H1 (cell line): ENCODE data around the gene PIGBOS1. TPM values are rescaled to one million over a fixed set of nuclear protein-coding genes. Genes with fewer than 3 reads are reported as not detected.
A peak's percentile ranks its signal among the peaks of the same experiment; 100 is the strongest.

ENCODE experiments used
- CTCF ChIA-PET: fragments of 300-600 bp; sonication (Branson Sonifier 250); formaldehyde crosslinking; loops from one replicate; lab custom pipeline; 2021; ENCODE audit not compliant: partially characterized antibody; lab: Charles Lee
- POLR2A ChIA-PET: fragments of 300-600 bp; sonication (Branson Sonifier 250); formaldehyde crosslinking; loops from one replicate; lab custom pipeline; 2021; ENCODE audit warnings: inconsistent platforms; ENCODE audit not compliant: partially characterized antibody; lab: Charles Lee
- DNase-seq, 2 experiments: peaks; one replicate each; pipeline versions ENCODE4 v3.0.0 to v3.0.0-alpha.2; 2010 to 2022; ENCODE audit warnings: low spot score in 2 of 2, low read depth in 1 of 2, mixed read lengths in 1 of 2
- FAIRE-seq: peaks from 2 replicates; lab custom pipeline; 2011; peaks lifted over from hg19 to GRCh38; lab: Jason Lieb, UNC
- H2AFZ ChIP-seq: 2 replicates; pipeline ENCODE4 v1.8.1; 2012; ENCODE audit warnings: low read length, inconsistent platforms
- H2AK5ac ChIP-seq: 2 replicates; pipeline ENCODE4 v1.6.1; 2013; ENCODE audit warnings: low read depth, low read length
- H2BK120ac ChIP-seq: replicated peaks from 2 replicates; pipeline ENCODE3; 2013; ENCODE audit warnings: low read depth, low read length, inconsistent platforms
- H2BK12ac ChIP-seq: 2 replicates; pipeline ENCODE4 v1.6.1; 2013; ENCODE audit warnings: low read depth, low read length
- H2BK15ac ChIP-seq: 2 replicates; pipeline ENCODE4 v1.6.1; 2013; ENCODE audit warnings: low read length
- H2BK20ac ChIP-seq: 2 replicates; pipeline ENCODE4 v1.6.1; 2013; ENCODE audit warnings: low read length
- H2BK5ac ChIP-seq: 2 replicates; pipeline ENCODE4 v1.6.1; 2013; ENCODE audit warnings: low read depth, low read length
- H3K14ac ChIP-seq: 2 replicates; pipeline ENCODE4 v1.6.1; 2013; ENCODE audit warnings: inconsistent platforms; ENCODE audit not compliant: insufficient read length
- H3K18ac ChIP-seq: 2 replicates; pipeline ENCODE4 v1.6.1; 2013; ENCODE audit warnings: low read length; ENCODE audit errors: extremely low read depth
- H3K23ac ChIP-seq: 2 replicates; pipeline ENCODE4 v1.6.1; 2013; ENCODE audit warnings: inconsistent platforms; ENCODE audit not compliant: insufficient read length
- H3K23me2 ChIP-seq: 2 replicates; pipeline ENCODE4 v1.6.1; 2013; ENCODE audit warnings: low read depth, low read length
- H3K27ac ChIP-seq: 2 replicates; pipeline ENCODE4 v1.6.1; 2011; ENCODE audit warnings: low read depth, low read length, inconsistent platforms
- H3K27me3 ChIP-seq, 4 experiments: replicated peaks in 1 of 4; 1 replicate in 1 of 4; 2 replicates in 3 of 4; pipeline versions ENCODE4 v1.6.1 to v1.8.1; 2011 to 2013; ENCODE audit warnings: low read length in 3 of 4, mild to moderate bottlenecking in 3 of 4, inconsistent platforms in 2 of 4, mixed read lengths in 2 of 4, moderate library complexity in 1 of 4; ENCODE audit not compliant: control insufficient read depth in 3 of 4, insufficient read depth in 3 of 4; ENCODE audit errors: extremely low read depth in 1 of 4
- H3K36me3 ChIP-seq, 4 experiments: 2 replicates each; pipeline versions ENCODE4 v1.6.1 to v1.8.1; 2011 to 2013; ENCODE audit warnings: mild to moderate bottlenecking in 4 of 4, low read length in 3 of 4, moderate library complexity in 2 of 4, control low read depth in 1 of 4, inconsistent platforms in 1 of 4; ENCODE audit not compliant: insufficient read depth in 4 of 4, control insufficient read depth in 2 of 4
- H3K4ac ChIP-seq: replicated peaks from 2 replicates; pipeline ENCODE3; 2013; ENCODE audit warnings: low read length, low read depth, mixed read lengths, inconsistent platforms; ENCODE audit not compliant: insufficient read length
- H3K4me1 ChIP-seq, 4 experiments: replicated peaks in 1 of 4; 1 replicate in 1 of 4; 2 replicates in 3 of 4; pipeline versions ENCODE4 v1.6.1 to v1.8.1; 2011 to 2013; ENCODE audit warnings: low read length in 3 of 4, inconsistent platforms in 2 of 4, mixed read lengths in 1 of 4; ENCODE audit not compliant: insufficient read depth in 4 of 4, control insufficient read depth in 3 of 4
- H3K4me2 ChIP-seq, 2 experiments: 2 replicates each; pipeline versions ENCODE4 v1.6.1 to v1.8.1; 2011 to 2013; ENCODE audit warnings: low read depth in 2 of 2, low read length in 2 of 2, control low read depth in 1 of 2, inconsistent platforms in 1 of 2, mild to moderate bottlenecking in 1 of 2; ENCODE audit not compliant: insufficient read depth in 1 of 2
- H3K4me3 ChIP-seq, 4 experiments: fragments of 200-600, 300-600 bp in 1 of 4; sonication (generic), shearing (Covaris generic), sonication (Bioruptor Twin) in 1 of 4; 2 replicates each; pipeline versions ENCODE4 v1.5.1 to v1.8.1; 2011 to 2016; ENCODE audit warnings: low read length in 4 of 4, low read depth in 3 of 4, control low read depth in 2 of 4, inconsistent platforms in 2 of 4, mild to moderate bottlenecking in 2 of 4, mixed read lengths in 1 of 4, moderate library complexity in 1 of 4; ENCODE audit not compliant: insufficient read depth in 2 of 4; ENCODE audit errors: extremely low read depth in 1 of 4
- H3K56ac ChIP-seq: replicated peaks from 2 replicates; pipeline ENCODE3; 2013; ENCODE audit warnings: low read depth, mild to moderate bottlenecking, mixed read lengths, low read length, inconsistent platforms; ENCODE audit not compliant: insufficient read length
- H3K79me1 ChIP-seq: 2 replicates; pipeline ENCODE4 v1.6.1; 2013; ENCODE audit warnings: low read depth, low read length, control low read depth
- H3K79me2 ChIP-seq, 2 experiments: 2 replicates each; pipeline versions ENCODE4 v1.6.1 to v1.8.1; 2012 to 2013; ENCODE audit warnings: low read length in 2 of 2, mild to moderate bottlenecking in 2 of 2, inconsistent platforms in 1 of 2; ENCODE audit not compliant: insufficient read depth in 2 of 2, control insufficient read depth in 1 of 2
- H3K9ac ChIP-seq, 4 experiments: replicated peaks in 1 of 4; 1 replicate in 1 of 4; 2 replicates in 3 of 4; pipeline versions ENCODE4 v1.6.1 to v1.8.1; 2011 to 2013; ENCODE audit warnings: low read depth in 3 of 4, low read length in 3 of 4, control low read depth in 2 of 4, mild to moderate bottlenecking in 2 of 4, moderate library complexity in 2 of 4, inconsistent platforms in 1 of 4; ENCODE audit errors: extremely low read depth in 1 of 4
- H3K9me3 ChIP-seq, 2 experiments: 2 replicates each; pipeline versions ENCODE4 v1.6.1 to v1.8.1; 2012 to 2013; ENCODE audit warnings: mild to moderate bottlenecking in 2 of 2, moderate library complexity in 2 of 2, control low read depth in 1 of 2, inconsistent platforms in 1 of 2, low read depth in 1 of 2, low read length in 1 of 2, mixed read lengths in 1 of 2; ENCODE audit not compliant: insufficient read depth in 2 of 2
- H4K20me1 ChIP-seq, 2 experiments: replicated peaks in 1 of 2; 2 replicates each; pipeline versions ENCODE3 to v1.8.1; 2011 to 2013; ENCODE audit warnings: inconsistent platforms in 2 of 2, low read length in 2 of 2, mild to moderate bottlenecking in 1 of 2; ENCODE audit not compliant: insufficient read depth in 2 of 2, control insufficient read depth in 1 of 2
- H4K5ac ChIP-seq: 2 replicates; pipeline ENCODE4 v1.6.1; 2013; ENCODE audit warnings: low read length, low read depth, mixed read lengths, inconsistent platforms; ENCODE audit not compliant: insufficient read length
- H4K8ac ChIP-seq: 2 replicates; pipeline ENCODE4 v1.8.0; 2013; ENCODE audit warnings: mild to moderate bottlenecking, moderate library complexity, low read length, inconsistent platforms; ENCODE audit not compliant: insufficient read depth; ENCODE audit errors: extremely low read depth
- H4K91ac ChIP-seq: replicated peaks from 2 replicates; pipeline ENCODE3; 2013; ENCODE audit warnings: low read length, mixed read lengths, inconsistent platforms; ENCODE audit not compliant: insufficient read length
- TEAD4 ChIP-seq: IDR thresholded peaks from 2 replicates; pipeline ENCODE4 v1.6.1; 2012; ENCODE audit warnings: low read depth, low read length, inconsistent platforms, mixed read lengths
- WGBS, 2 experiments: shearing (Covaris generic) in 1 of 2; methylation state at CpG; one replicate each; pipeline versions ENCODE4 v1.1.6 to v1.1.7; 2013 to 2015; ENCODE audit warnings: low lambda C conversion rate in 2 of 2, mixed read lengths in 2 of 2, inconsistent platforms in 1 of 2, low coverage in 1 of 2, missing lambda C conversion rate in 1 of 2; ENCODE audit not compliant: insufficient replicate concordance in 2 of 2, insufficient coverage in 1 of 2, insufficient read length in 1 of 2; ENCODE audit errors: extremely low coverage in 1 of 2, missing lambda C conversion rate in 1 of 2; 5-methylcytosine and 5-hydroxymethylcytosine counted together
- polyA plus RNA-seq, 7 experiments: library from polyadenylated mRNA; depleted of rRNA in 3 of 7; stranded (reverse) in 5 of 7; unstranded in 2 of 7; fragments of >200 nt in 5 of 7; fragments of 200-250 nt in 2 of 7; gene quantifications; 1 replicate in 5 of 7; 2 replicates in 1 of 7; 4 replicates in 1 of 7; pipeline versions ENCODE4 v1.2.1 to v1.2.3, GENCODE V29; 2011 to 2013; ENCODE audit warnings: missing spikeins in 2 of 7, mixed read lengths in 2 of 7
- total RNA-seq: library from RNA; stranded (reverse); fragmentation: NEBNext Ultra II Directional; extraction: Animal tissue kit (Norgen Biotek cat#: 25700); gene quantifications from 2 replicates; pipeline ENCODE4 v1.2.1, GENCODE V29; 2021
- TF ChIP-seq, protein P1 (sequence below): IDR thresholded peaks from 2 replicates; pipeline ENCODE4 v1.6.1; 2011; ENCODE audit warnings: low read length, improper control_type of control experiment

The PIGBOS1 gene
- total and polyA plus RNA-seq, 2 of the 8 experiments (the other 6 are each of a cell fraction or from before 2014, with no cell fraction given) = 7.8 to 16.7 TPM

DNA sequence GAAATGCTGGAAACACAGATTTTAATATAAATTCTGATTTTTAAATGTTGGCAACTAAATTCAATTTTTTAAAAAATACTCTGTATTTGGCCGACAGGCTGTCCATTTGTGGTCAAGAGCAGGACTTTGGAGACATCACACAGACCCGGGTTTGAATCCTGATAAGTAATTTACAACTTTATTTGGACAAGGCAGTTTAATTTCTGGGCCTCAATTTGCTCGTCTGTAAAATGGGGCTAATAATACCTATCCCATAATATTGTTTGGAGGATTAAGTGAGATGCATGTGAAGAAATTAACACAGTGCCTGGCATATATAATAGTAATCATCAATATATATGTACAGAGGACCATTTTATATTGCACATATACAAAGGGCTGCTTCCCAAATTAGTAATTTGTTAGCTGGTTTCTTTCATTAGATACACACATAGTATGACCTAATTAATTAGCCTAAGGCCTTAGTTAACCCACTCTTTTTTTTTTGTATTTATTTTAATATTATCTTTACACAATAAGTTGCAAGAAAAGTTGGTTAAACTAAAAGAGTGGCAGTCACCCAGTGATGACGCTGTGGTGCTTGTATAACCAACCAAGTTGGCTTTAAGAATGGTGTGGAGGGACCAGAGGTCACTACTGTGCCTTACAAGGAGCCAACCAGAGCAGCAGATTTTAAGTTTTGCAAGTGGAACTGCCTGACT lies 764 bp upstream of the PIGBOS1 start:
- no peak overlapping the region for H4K5ac ChIP-seq
- peaks cover 0 to 3% of the 10 kb centered on the region in 2 experiments; a peak in 1 of 4 replicates for H3K79me2 ChIP-seq
- CTCF ChIA-PET = interaction anchor here (0.6 to 2.1 kb wide), 4 partner anchors 13 to 233 kb away, joined by 3 to 10 read pairs (median 6); partner anchors contain the start of genes CCPG1 and PIERCE2
- POLR2A ChIA-PET = interaction anchor here (0.8 to 1.7 kb wide), 10 partner anchors 10 to 123 kb away, joined by 3 to 5 read pairs (median 3); partner anchors contain the start of genes CCPG1, PIERCE2 and RSL24D1
- H2BK12ac ChIP-seq = no peak overlapping the region
- H3K9ac ChIP-seq = no peak overlapping the region; a peak in 3 of 7 replicates
- H2BK5ac ChIP-seq = peak overlapping the region; percentile 57; the same call in 1 of the 2 replicates
- H3K4me2 ChIP-seq = peak overlapping the region; percentile 73 to 81
- no peaks in the 10 kb centered on the region for H3K36me3 ChIP-seq
- FAIRE-seq (no peak), DNase-seq (no peak)
- no peak overlapping the region for H2BK15ac ChIP-seq
- 83% methylated on average over 4 of the region's 4 CpGs; no CpG with 5 or more reads in 1 of the 2 experiments for WGBS, 2 experiments
- no peak overlapping the region for H2BK120ac ChIP-seq
- H3K4me3 ChIP-seq = peak overlapping the region; percentile 75 to 88 (median 82)
- H3K9me3 ChIP-seq = no peaks in the 10 kb centered on the region
- no peak overlapping the region for H3K27ac ChIP-seq
- H4K91ac ChIP-seq = no peak overlapping the region
- H3K4ac ChIP-seq = no peak overlapping the region
- no peak overlapping the region for H3K23ac ChIP-seq
- no peaks in the 10 kb centered on the region for H3K79me1 ChIP-seq
- H3K23me2 ChIP-seq = peaks cover 2% of the 10 kb centered on the region; the same call in 1 of the 2 replicates
- no peak overlapping the region for H2AFZ ChIP-seq
- H3K18ac ChIP-seq = no peak overlapping the region
- no peaks in the 10 kb centered on the region for H3K27me3 ChIP-seq
- no peak overlapping the region for H2AK5ac ChIP-seq
- no peaks in the 10 kb centered on the region for H4K20me1 ChIP-seq
- H4K8ac ChIP-seq = no peak overlapping the region
- H3K14ac ChIP-seq = no peak overlapping the region
- no peak overlapping the region for H2BK20ac ChIP-seq
- H3K4me1 ChIP-seq = peaks cover 2 to 3% (median 3%) of the 10 kb centered on the region in 4 experiments; a peak in 3 of 7 replicates
- no peak overlapping the region for H3K56ac ChIP-seq
- TF ChIP-seq, protein P1, sequence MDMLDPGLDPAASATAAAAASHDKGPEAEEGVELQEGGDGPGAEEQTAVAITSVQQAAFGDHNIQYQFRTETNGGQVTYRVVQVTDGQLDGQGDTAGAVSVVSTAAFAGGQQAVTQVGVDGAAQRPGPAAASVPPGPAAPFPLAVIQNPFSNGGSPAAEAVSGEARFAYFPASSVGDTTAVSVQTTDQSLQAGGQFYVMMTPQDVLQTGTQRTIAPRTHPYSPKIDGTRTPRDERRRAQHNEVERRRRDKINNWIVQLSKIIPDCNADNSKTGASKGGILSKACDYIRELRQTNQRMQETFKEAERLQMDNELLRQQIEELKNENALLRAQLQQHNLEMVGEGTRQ = no peak
- no peak for TF ChIP-seq TEAD4
